ENCODE measurements around the gene ARAP3. TPM values are rescaled to one million over a fixed set of nuclear protein-coding genes. Genes with fewer than 3 reads are reported as not detected.

The ARAP3 gene
- total and polyA plus RNA-seq, 9 of the 15 experiments (the other 6 are each of a cell fraction or from before 2014, with no cell fraction given) = 0.83 to 25.7 (median 6.4) TPM

- TF ChIP-seq CLOCK (CRISPR knock-in tag; IDR thresholded peaks at IDR 0.05; ENCODE audit: borderline replicate concordance) = no peak
- TF ChIP-seq SMARCA4 (IDR thresholded peaks at IDR 0.05) = no peak
- no peak for TF ChIP-seq DDX20 (tag; IDR thresholded peaks at IDR 0.05; ENCODE audit: low read depth)
- no peak for TF ChIP-seq STAT6 (CRISPR knock-in tag; IDR thresholded peaks at IDR 0.05)
- peak; percentile 33; the same call in 1 of the 2 replicates for TF ChIP-seq NFRKB (IDR thresholded peaks at IDR 0.05; ENCODE audit: low read depth)
- no peak for TF ChIP-seq CCAR2 (IDR thresholded peaks at IDR 0.05; ENCODE audit: low read depth, low read length)
- TF ChIP-seq NCOR1 (IDR thresholded peaks at IDR 0.05) = no peak
- TF ChIP-seq RNF2 (IDR thresholded peaks at IDR 0.05) = no peak
- no peak for TF ChIP-seq BMI1 (IDR thresholded peaks at IDR 0.05; ENCODE audit: low read length)
- no peak for TF ChIP-seq THRAP3 (IDR thresholded peaks at IDR 0.05; ENCODE audit: borderline replicate concordance)
- peak; percentile 19; the same call in 1 of the 2 replicates for TF ChIP-seq ETV1 (tag; conservative IDR thresholded peaks at IDR 0.05; ENCODE audit: low read depth)
- TF ChIP-seq E2F6 (IDR thresholded peaks at IDR 0.05; ENCODE audit: borderline replicate concordance in 1 of 2, extremely low read depth in 1 of 2, insufficient read depth in 1 of 2, insufficient read length in 1 of 2, low read depth in 1 of 2, low read length in 1 of 2, poor library complexity in 1 of 2, severe bottlenecking in 1 of 2) = peak in 1 of 2 experiments; percentile 17
- TF ChIP-seq NONO (IDR thresholded peaks at IDR 0.05; ENCODE audit: low read depth in 2 of 2, low read length in 1 of 2) = peak in 1 of 2 experiments; percentile 78; a peak in 2 of 4 replicates
- TF ChIP-seq ZNF57 (CRISPR knock-in tag; IDR thresholded peaks at IDR 0.05) = no peak
- no peak for TF ChIP-seq ZNF274 (IDR thresholded peaks at IDR 0.05; ENCODE audit: borderline replicate concordance, low read depth, low read length)
- 0 out of 2 replicates have a peak, but pooled peaks have one; percentile 32 for TF ChIP-seq SREBF1 (IDR thresholded peaks at IDR 0.05; ENCODE audit: borderline replicate concordance, low read depth, low read length)
- TF ChIP-seq STAT5B (CRISPR knock-in tag; IDR thresholded peaks at IDR 0.05) = no peak
- TF ChIP-seq RFX7 (CRISPR knock-in tag; IDR thresholded peaks at IDR 0.05) = no peak
- TF ChIP-seq CBX1 (IDR thresholded peaks at IDR 0.05; ENCODE audit: low read depth) = no peak
- TF ChIP-seq TFAP4 (CRISPR knock-in tag; IDR thresholded peaks at IDR 0.05; ENCODE audit: borderline replicate concordance) = no peak; the same call in 1 of the 2 replicates
- TF ChIP-seq RCOR1 (IDR thresholded peaks at IDR 0.05; ENCODE audit: borderline replicate concordance in 1 of 2, low read depth in 2 of 2, low read length in 2 of 2) = peak in 1 of 2 experiments; percentile 68; a peak in 2 of 4 replicates
These were observed 10.0 kb upstream of the ARAP3 start (continued) for GRCh38 chr5:141691867-141692532.

Data from K562 (cell line).